GM19397 (cell line): ENCODE measurements around the gene CCDC88C.
A peak's percentile ranks its signal among the peaks of the same experiment; 100 is the strongest.

Source experiments
- ATAC-seq: cut with Tn5 transposase; IDR thresholded peaks from one replicate; pipeline ENCODE4 v1.9.1; 2021; ENCODE audit warnings: mild to moderate bottlenecking, moderate library complexity; ENCODE audit not compliant: unreplicated experiment

CCDC88C gene

GRCh38 chr14:91350813-91351511 is 66.7 kb downstream of the CCDC88C start:
- peak; percentile 59 for ATAC-seq

GRCh38 chr14:91350483-91350812 is 67.2 kb downstream of the CCDC88C start:
- ATAC-seq, result no peak

GRCh38 chr14:91349481-91350074 is 68.0 kb downstream of the CCDC88C start:
- peak; percentile 54 for ATAC-seq

GRCh38 chr14:91348845-91349465 is 68.7 kb downstream of the CCDC88C start:
- ATAC-seq, result peak; percentile 1

- ATAC-seq, result no peak
Measured at GRCh38 chr14:91346838-91347173, 70.8 kb downstream of the CCDC88C start.

GRCh38 chr14:91344096-91344495 is 73.5 kb downstream of the CCDC88C start:
- ATAC-seq, result no peak

- no peak for ATAC-seq
Measured at GRCh38 chr14:91343051-91343450, 74.6 kb downstream of the CCDC88C start.

- no peak for ATAC-seq
Measured at GRCh38 chr14:91342206-91342760, 75.3 kb downstream of the CCDC88C start.

- no peak for ATAC-seq
Measured at GRCh38 chr14:91341751-91342154, 75.9 kb downstream of the CCDC88C start.

GRCh38 chr14:91341334-91341733 is 76.3 kb downstream of the CCDC88C start:
- no peak for ATAC-seq

GRCh38 chr14:91339671-91340369 is 77.8 kb downstream of the CCDC88C start:
- no peak for ATAC-seq

- ATAC-seq, result no peak
Measured at GRCh38 chr14:91339076-91339475, 78.5 kb downstream of the CCDC88C start.

- ATAC-seq, result no peak
Measured at GRCh38 chr14:91338379-91338778, 79.2 kb downstream of the CCDC88C start.

GRCh38 chr14:91337699-91338335 is 79.8 kb downstream of the CCDC88C start:
- ATAC-seq, result no peak

GRCh38 chr14:91336093-91336450 is 81.5 kb downstream of the CCDC88C start:
- ATAC-seq, result no peak

- ATAC-seq, result no peak
Measured at GRCh38 chr14:91335191-91336092, 82.2 kb downstream of the CCDC88C start.

- no peak for ATAC-seq
Measured at GRCh38 chr14:91333650-91334039, 84.0 kb downstream of the CCDC88C start.

- ATAC-seq, result no peak
Measured at GRCh38 chr14:91332986-91333649, 84.5 kb downstream of the CCDC88C start.

- no peak for ATAC-seq
Measured at GRCh38 chr14:91332171-91332985, 85.2 kb downstream of the CCDC88C start.
